Activated naive CD4-positive, alpha-beta T cell (primary cell): Measurements from ENCODE around the gene IFI44L.

ENCODE experiments used
- DNase-seq, 4 experiments: peaks; one replicate each; lab custom pipeline; 2025; lab: John Stamatoyannopoulos, UW

IFI44L gene

GRCh38 chr1:78688697-78689096 is 68.4 kb downstream of the IFI44L start:
- DNase-seq, result no peak

- DNase-seq, result no peak
Measured at GRCh38 chr1:78690516-78690915, 70.3 kb downstream of the IFI44L start.

- no peak for DNase-seq
Measured at GRCh38 chr1:78691995-78692747, 71.9 kb downstream of the IFI44L start.
